Right ventricle myocardium inferior (tissue), 1 donor: ENCODE results near the gene MIDN. TPM values are rescaled to one million over a fixed set of nuclear protein-coding genes. Genes with fewer than 3 reads are reported as not detected.
A peak's percentile ranks its signal among the peaks of the same experiment; 100 is the strongest.

Experiments used
- ATAC-seq: fragments of 200-7000 bp; cut with Tn5 transposase; one replicate; pipeline ENCODE4 v1.9.1; 2020; ENCODE audit warnings: mild to moderate bottlenecking, moderate library complexity
- DNase-seq: peaks from one replicate; pipeline ENCODE4 v3.0.0; 2021; ENCODE audit errors: missing footprints
- intact Hi-C: fragments of 100-400 bp; cut with DNase I; formaldehyde crosslinking; loops from one replicate; pipeline ENCODE4 v1.11.0; 2022
- total RNA-seq: library from RNA; stranded (reverse); fragmentation: NEBNext Ultra II Directional; extraction: Animal tissue kit (Norgen Biotek cat#: 25700); gene quantifications from one replicate; pipeline ENCODE4 v1.2.1, GENCODE V29; 2021
- donor health status: DM: no; HTN: yes; CAD: no; lungs with severe emphysema.

Gene MIDN
- total RNA-seq, 1 donor from 2014 or later: 62.8 TPM

GRCh38 chr19:1273263-1274041 is 25.1 kb downstream of the MIDN start:
- ATAC-seq (no peak), DNase-seq (no peak)
- intact Hi-C loops: no loop called here

- ATAC-seq (no peak), DNase-seq (no peak)
- intact Hi-C loops: no loop called here
Observed at GRCh38 chr19:1274081-1274851, 25.9 kb downstream of the MIDN start.

GRCh38 chr19:1274852-1275259 is 26.5 kb downstream of the MIDN start:
- peak; percentile 0 for ATAC-seq
- intact Hi-C loops: loop anchor here (5.0 kb wide), 3 partner anchors 107 to 232 kb away; partner anchors contain the start of genes DAZAP1 and NDUFS7
- DNase-seq: no peak

GRCh38 chr19:1275260-1275975 is 27.0 kb downstream of the MIDN start, which contains the start of gene FAM174C:
TSS of gene FAM174C (plus strand) at chr19:1275530. CDS start at chr19:1275550, 20 bp downstream.
- ATAC-seq (peak; percentile 88), DNase-seq (peak; percentile 97)
- intact Hi-C loops: loop anchor here (5.0 kb wide), 3 partner anchors 107 to 232 kb away; partner anchors contain the start of genes DAZAP1 and NDUFS7

GRCh38 chr19:1275976-1276627 is 27.7 kb downstream of the MIDN start:
- intact Hi-C loops: loop anchor here (5.0 kb wide), 3 partner anchors 106 to 231 kb away; partner anchors contain the start of genes DAZAP1 and NDUFS7
- ATAC-seq (no peak), DNase-seq (no peak)

- no peak for ATAC-seq
- no peak for DNase-seq
- intact Hi-C loops: loop anchor here (5.0 kb wide), 3 partner anchors 106 to 231 kb away; partner anchors contain the start of genes DAZAP1 and NDUFS7
Observed at GRCh38 chr19:1276628-1277022, 28.2 kb downstream of the MIDN start.

GRCh38 chr19:1277061-1277460 is 28.7 kb downstream of the MIDN start:
- no peak for DNase-seq
- intact Hi-C loops: loop anchor here (5.0 kb wide), 3 partner anchors 105 to 230 kb away; partner anchors contain the start of genes DAZAP1 and NDUFS7
- ATAC-seq: no peak

- no peak for DNase-seq
- ATAC-seq: no peak
- intact Hi-C loops: loop anchor here (5.0 kb wide), 3 partner anchors 104 to 229 kb away; partner anchors contain the start of genes DAZAP1 and NDUFS7
Observed at GRCh38 chr19:1278074-1278473, 29.7 kb downstream of the MIDN start.

- no peak for DNase-seq
- no peak for ATAC-seq
- intact Hi-C loops: loop anchor here (5.0 kb wide), 3 partner anchors 103 to 228 kb away; partner anchors contain the start of genes DAZAP1 and NDUFS7
Observed at GRCh38 chr19:1278713-1279660, 30.6 kb downstream of the MIDN start.

GRCh38 chr19:1279782-1280341 is 31.5 kb downstream of the MIDN start:
- DNase-seq (peak; percentile 87), ATAC-seq (peak; percentile 26)
- intact Hi-C loops: loop anchor here (5.0 kb wide), 3 partner anchors 102 to 227 kb away; partner anchors contain the start of genes DAZAP1 and NDUFS7

GRCh38 chr19:1280636-1281568 is 32.5 kb downstream of the MIDN start:
- DNase-seq (no peak), ATAC-seq (no peak)
- intact Hi-C loops: no loop called here

- ATAC-seq: no peak
- no peak for DNase-seq
- intact Hi-C loops: no loop called here
Observed at GRCh38 chr19:1281569-1282287, 33.3 kb downstream of the MIDN start.

- DNase-seq (no peak), ATAC-seq (no peak)
- intact Hi-C loops: no loop called here
Observed at GRCh38 chr19:1282588-1283206, 34.3 kb downstream of the MIDN start.

GRCh38 chr19:1283207-1283916 is 35.0 kb downstream of the MIDN start:
- intact Hi-C loops: no loop called here
- ATAC-seq (no peak), DNase-seq (no peak)
